Raji (cell line): ENCODE measurements around the gene RNF133.

Source experiments
- POLR2A ChIP-seq: IDR thresholded peaks from 2 replicates; pipeline ENCODE4 v1.6.1; 2011; ENCODE audit warnings: low read depth, low read length, control low read depth; ENCODE audit not compliant: insufficient read depth

RNF133 gene

GRCh38 chr7:122706836-122707235, 7.9 kb upstream of the RNF133 start:
- no peak for TF ChIP-seq POLR2A

- TF ChIP-seq POLR2A = no peak
Measured at GRCh38 chr7:122702872-122703510, 4.1 kb upstream of the RNF133 start, which contains the start of gene RNF148. Gene RNF148 (minus strand): TSS chr7:122702922. CDS start chr7:122702750, 172 bp downstream.

- TF ChIP-seq POLR2A = no peak
Measured at GRCh38 chr7:122695816-122696215, 3.1 kb downstream of the RNF133 start.

- no peak for TF ChIP-seq POLR2A
Measured at GRCh38 chr7:122694697-122695096, 4.2 kb downstream of the RNF133 start.

- no peak for TF ChIP-seq POLR2A
Measured at GRCh38 chr7:122692769-122693309, 6.1 kb downstream of the RNF133 start.

GRCh38 chr7:122691569-122692235, 7.2 kb downstream of the RNF133 start:
- no peak for TF ChIP-seq POLR2A

- no peak for TF ChIP-seq POLR2A
Measured at GRCh38 chr7:122689346-122690109, 9.4 kb downstream of the RNF133 start.

- no peak for TF ChIP-seq POLR2A
Measured at GRCh38 chr7:122688400-122688998, 10.4 kb downstream of the RNF133 start.

- TF ChIP-seq POLR2A = no peak
Measured at GRCh38 chr7:122686360-122686878, 12.5 kb downstream of the RNF133 start.

GRCh38 chr7:122684504-122684903, 14.4 kb downstream of the RNF133 start:
- no peak for TF ChIP-seq POLR2A

- TF ChIP-seq POLR2A = no peak
Measured at GRCh38 chr7:122682815-122683550, 15.9 kb downstream of the RNF133 start.

GRCh38 chr7:122679813-122680212, 19.1 kb downstream of the RNF133 start:
- no peak for TF ChIP-seq POLR2A

GRCh38 chr7:122677149-122677548, 21.8 kb downstream of the RNF133 start:
- no peak for TF ChIP-seq POLR2A

GRCh38 chr7:122676466-122676865, 22.5 kb downstream of the RNF133 start:
- TF ChIP-seq POLR2A = no peak
